ENCODE data around the gene SH3GL2.

Gene SH3GL2

GRCh38 chr9:17802249-17802857 lies 223.5 kb downstream of the SH3GL2 start:
- in situ Hi-C loops (cut with MboI; ENCODE audit: low sequenced_read_pairs): loop anchor here (25.0 kb wide), 1 partner anchor 410 kb away; no protein-coding TSS in a partner anchor

- in situ Hi-C loops (cut with MboI; ENCODE audit: low sequenced_read_pairs): loop anchor here (25.0 kb wide), 1 partner anchor 405 kb away; no protein-coding TSS in a partner anchor
Measured at GRCh38 chr9:17807613-17808282, 228.9 kb downstream of the SH3GL2 start.

- in situ Hi-C loops (cut with MboI; ENCODE audit: low sequenced_read_pairs): loop anchor here (25.0 kb wide), 1 partner anchor 402 kb away; no protein-coding TSS in a partner anchor
Measured at GRCh38 chr9:17810317-17810716, 231.5 kb downstream of the SH3GL2 start.

GRCh38 chr9:17810728-17811571 lies 232.1 kb downstream of the SH3GL2 start:
- in situ Hi-C loops (cut with MboI; ENCODE audit: low sequenced_read_pairs): loop anchor here (25.0 kb wide), 1 partner anchor 401 kb away; no protein-coding TSS in a partner anchor

- in situ Hi-C loops (cut with MboI; ENCODE audit: low sequenced_read_pairs): loop anchor here (25.0 kb wide), 1 partner anchor 399 kb away; no protein-coding TSS in a partner anchor
Measured at GRCh38 chr9:17813798-17814197, 234.9 kb downstream of the SH3GL2 start.

- in situ Hi-C loops (cut with MboI; ENCODE audit: low sequenced_read_pairs): loop anchor here (25.0 kb wide), 1 partner anchor 396 kb away; no protein-coding TSS in a partner anchor
Measured at GRCh38 chr9:17816431-17817027, 237.7 kb downstream of the SH3GL2 start.

GRCh38 chr9:17824191-17824590 lies 245.3 kb downstream of the SH3GL2 start:
- in situ Hi-C loops (cut with MboI; ENCODE audit: low sequenced_read_pairs): loop anchor here (25.0 kb wide), 1 partner anchor 388 kb away; no protein-coding TSS in a partner anchor

- in situ Hi-C loops (cut with MboI; ENCODE audit: low sequenced_read_pairs): loop anchor here (25.0 kb wide), 1 partner anchor 388 kb away; no protein-coding TSS in a partner anchor
Measured at GRCh38 chr9:17824616-17825264, 245.9 kb downstream of the SH3GL2 start.

GRCh38 chr9:17825265-17825659 lies 246.4 kb downstream of the SH3GL2 start:
- in situ Hi-C loops (cut with MboI; ENCODE audit: low sequenced_read_pairs): no loop called here

GRCh38 chr9:17829064-17829463 lies 250.2 kb downstream of the SH3GL2 start:
- in situ Hi-C loops (cut with MboI; ENCODE audit: low sequenced_read_pairs): no loop called here

- in situ Hi-C loops (cut with MboI; ENCODE audit: low sequenced_read_pairs): no loop called here
Measured at GRCh38 chr9:17829812-17830385, 251.0 kb downstream of the SH3GL2 start.

GRCh38 chr9:17832812-17833211 lies 253.9 kb downstream of the SH3GL2 start:
- in situ Hi-C loops (cut with MboI; ENCODE audit: low sequenced_read_pairs): no loop called here

GRCh38 chr9:17833846-17834245 lies 255.0 kb downstream of the SH3GL2 start:
- in situ Hi-C loops (cut with MboI; ENCODE audit: low sequenced_read_pairs): no loop called here

GRCh38 chr9:17837965-17838364 lies 259.1 kb downstream of the SH3GL2 start:
- in situ Hi-C loops (cut with MboI; ENCODE audit: low sequenced_read_pairs): no loop called here

GRCh38 chr9:17839776-17840175 lies 260.9 kb downstream of the SH3GL2 start:
- in situ Hi-C loops (cut with MboI; ENCODE audit: low sequenced_read_pairs): no loop called here

GRCh38 chr9:17843236-17843635 lies 264.4 kb downstream of the SH3GL2 start:
- in situ Hi-C loops (cut with MboI; ENCODE audit: low sequenced_read_pairs): no loop called here
